Left ventricle myocardium superior (tissue), 1 donor: ENCODE results near the gene DPP8. TPM values are rescaled to one million over a fixed set of nuclear protein-coding genes. Genes with fewer than 3 reads are reported as not detected.

Experiments
- ATAC-seq: fragments of 200-7000 bp; cut with Tn5 transposase; one replicate; pipeline ENCODE4 v1.9.1; 2020; ENCODE audit warnings: mild to moderate bottlenecking, moderate library complexity
- DNase-seq: peaks from one replicate; pipeline ENCODE4 v3.0.0-alpha.2; 2020
- intact Hi-C: fragments of 100-400 bp; cut with micrococcal nuclease; formaldehyde crosslinking; loops from one replicate; pipeline ENCODE4 v1.11.0; 2022
- total RNA-seq: library from RNA; stranded (reverse); fragmentation: NEBNext Ultra II Directional; extraction: Animal tissue kit (Norgen Biotek cat#: 25700); gene quantifications from one replicate; pipeline ENCODE4 v1.2.1, GENCODE V29; 2021
- donor health status: DM: no; HTN: yes; CAD: no; lungs with severe emphysema.

Gene DPP8
- total RNA-seq, 1 donor from 2014 or later = 36.5 TPM

DNA sequence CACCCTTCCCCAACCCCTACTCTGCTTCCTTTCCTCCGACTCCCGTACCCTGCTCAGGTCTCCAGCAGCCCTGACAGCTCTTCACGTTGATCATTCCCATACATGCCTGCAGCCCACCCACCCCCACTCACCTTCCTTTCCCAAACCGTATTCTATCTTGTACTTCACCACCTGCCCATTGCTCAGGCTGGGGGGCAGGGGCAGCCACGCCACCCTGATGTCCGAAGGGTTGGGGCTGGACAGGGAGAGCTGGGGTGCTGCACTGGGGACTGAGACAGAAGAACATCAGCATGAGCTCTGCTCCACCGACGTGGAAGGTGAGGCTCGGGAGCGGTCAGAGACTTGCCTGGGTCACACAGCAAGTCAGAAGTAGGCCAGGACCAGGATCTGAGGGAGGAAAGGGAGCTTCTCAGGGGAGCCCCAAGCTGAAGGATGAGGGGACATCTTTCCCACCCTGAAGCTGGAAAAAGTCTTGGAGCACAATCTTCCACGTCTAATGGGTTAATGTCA is 123.2 kb downstream of the DPP8 start:
- DNase-seq = no peak
- no peak for ATAC-seq
- intact Hi-C loops = no loop called here

DNA sequence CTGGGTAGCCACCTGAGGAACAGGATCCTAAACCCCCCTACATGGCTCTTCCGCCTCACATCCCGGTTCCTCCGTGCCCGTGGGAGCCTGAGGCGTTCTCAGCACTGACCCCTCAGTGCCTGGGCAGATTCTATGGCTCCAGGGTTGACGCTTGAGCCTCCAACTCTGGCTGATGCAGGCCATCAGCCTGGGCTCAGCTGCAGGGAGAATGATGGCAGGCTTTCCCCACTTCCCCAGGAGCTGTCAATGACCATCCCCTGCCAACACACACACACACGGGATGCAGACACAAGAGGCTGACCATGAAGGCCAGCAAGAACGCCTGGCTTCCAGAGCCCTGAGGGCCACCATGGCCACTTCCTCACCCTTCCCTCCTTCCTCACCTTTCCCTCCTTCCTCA is 123.9 kb downstream of the DPP8 start:
- ATAC-seq (no peak), DNase-seq (no peak)
- intact Hi-C loops = no loop called here

DNA sequence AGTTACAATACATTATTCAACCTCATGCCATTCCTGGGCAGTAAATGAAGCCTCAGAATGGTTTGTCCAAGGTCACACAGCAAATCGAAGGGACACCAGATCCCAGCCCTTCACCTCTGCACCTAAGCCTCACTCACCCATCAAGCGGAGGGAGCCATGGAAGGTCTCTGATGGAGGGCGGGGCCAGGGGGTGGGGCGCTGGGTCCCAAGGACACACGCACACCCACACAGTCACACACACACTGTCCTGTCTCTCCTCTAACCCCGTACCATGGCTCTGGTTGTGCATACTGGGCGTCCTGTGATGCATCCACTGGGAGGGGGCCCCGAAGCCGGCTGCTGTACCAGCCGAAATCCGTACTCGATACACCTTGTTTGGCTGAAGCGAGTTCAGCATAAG is 124.4 kb downstream of the DPP8 start:
- ATAC-seq = no peak
- no peak for DNase-seq
- intact Hi-C loops = no loop called here

Other genes starting within 250 kb of the DPP8 start
- gene PARP16, start 230.8 kb downstream of the DPP8 start, total RNA-seq = 4.1 TPM
- not detected for gene RNU5A-1, start 221.6 kb downstream of the DPP8 start, total RNA-seq
- 40.8 TPM for gene RNU5B-1, start 213.0 kb downstream of the DPP8 start, total RNA-seq
- gene IGDCC3, start 139.7 kb downstream of the DPP8 start, total RNA-seq = 0.10 TPM
- 2.4 TPM for gene IGDCC4, start 94.7 kb downstream of the DPP8 start, total RNA-seq
- 10.9 TPM for gene HACD3, start 12.8 kb upstream of the DPP8 start, total RNA-seq
- gene INTS14, start 93.4 kb upstream of the DPP8 start, total RNA-seq = 10.3 TPM
- 1.7 TPM for gene SLC24A1, start 104.2 kb upstream of the DPP8 start, total RNA-seq